Epithelial cell of proximal tubule (primary cell): ENCODE results near the gene HERC3. TPM values are rescaled to one million over a fixed set of nuclear protein-coding genes. Genes with fewer than 3 reads are reported as not detected.

Experiments
- DNase-seq: peaks from one replicate; pipeline ENCODE4 v3.0.0-alpha.2; 2011; ENCODE audit warnings: low read depth
- H3K4me3 ChIP-seq: 2 replicates; pipeline ENCODE4 v1.5.1; 2011; ENCODE audit warnings: low read depth, mild to moderate bottlenecking, low read length
- CTCF ChIP-seq: conservative IDR thresholded peaks from 2 replicates; pipeline ENCODE4 v1.5.1; 2012; ENCODE audit warnings: low read depth, mild to moderate bottlenecking, low read length
- total RNA-seq: library from RNA; depleted of rRNA; stranded (reverse); fragments of >200 nt; gene quantifications from 2 replicates; pipeline ENCODE4 v1.2.3, GENCODE V29; 2015

The HERC3 gene
- total RNA-seq, 1 donor from 2014 or later: 14.0 TPM

- no peak for DNase-seq
- no peak for TF ChIP-seq CTCF
- no peak overlapping the region for H3K4me3 ChIP-seq
Measured at GRCh38 chr4:88745581-88746163, 153.4 kb downstream of the HERC3 start.

- H3K4me3 ChIP-seq: no peak overlapping the region
- no peak for TF ChIP-seq CTCF
- no peak for DNase-seq
Measured at GRCh38 chr4:88746206-88746605, 153.9 kb downstream of the HERC3 start.

GRCh38 chr4:88747351-88747750 is 155.1 kb downstream of the HERC3 start:
- TF ChIP-seq CTCF: no peak
- no peak overlapping the region for H3K4me3 ChIP-seq
- DNase-seq: no peak

DNA sequence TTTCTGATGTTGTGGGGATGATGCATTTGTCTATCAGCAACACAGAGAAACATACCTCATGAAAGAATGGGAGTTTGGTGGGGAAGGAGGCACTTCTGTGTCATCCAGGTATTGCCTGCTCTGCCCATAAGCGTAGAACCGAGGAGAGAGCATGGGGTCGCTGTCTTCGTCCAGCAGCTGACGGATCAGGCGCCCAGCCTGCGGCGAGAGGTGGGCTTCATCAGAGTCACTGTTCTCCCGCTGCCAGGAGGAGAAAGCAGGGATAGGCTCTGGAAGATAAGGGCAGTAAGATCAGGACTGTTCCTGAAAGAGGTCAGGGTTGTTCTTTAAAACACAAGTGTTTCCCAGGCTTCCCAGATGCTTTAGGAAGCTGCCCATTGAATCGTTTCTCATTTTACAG is 158.1 kb downstream of the HERC3 start:
- no peak for DNase-seq
- H3K4me3 ChIP-seq: no peak overlapping the region
- no peak for TF ChIP-seq CTCF

- no peak for TF ChIP-seq CTCF
- no peak for DNase-seq
- no peak overlapping the region for H3K4me3 ChIP-seq
Measured at GRCh38 chr4:88751258-88752075, 159.2 kb downstream of the HERC3 start.

- no peak for DNase-seq
- no peak overlapping the region for H3K4me3 ChIP-seq
- no peak for TF ChIP-seq CTCF
Measured at GRCh38 chr4:88752076-88752463, 159.8 kb downstream of the HERC3 start.

DNA sequence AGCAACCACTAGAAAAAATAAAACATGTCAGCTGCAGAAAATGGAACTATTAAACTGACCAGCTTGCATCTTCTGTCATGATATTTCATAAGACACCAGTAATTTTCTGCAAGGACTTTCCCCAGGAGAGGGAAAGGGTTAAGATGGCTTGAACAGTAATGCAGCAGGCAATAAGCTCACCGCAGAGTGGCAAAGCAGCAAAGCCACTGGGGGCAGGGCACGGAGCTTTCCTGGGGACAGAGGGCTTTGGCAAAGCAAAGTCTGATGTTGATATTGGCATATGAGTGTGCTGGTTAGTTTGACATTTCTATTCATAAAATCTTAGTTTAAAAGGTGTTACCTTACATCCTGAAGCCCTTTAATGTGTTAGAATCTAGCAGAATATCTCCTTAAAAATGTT is 160.5 kb downstream of the HERC3 start:
- DNase-seq: no peak
- no peak overlapping the region for H3K4me3 ChIP-seq
- no peak for TF ChIP-seq CTCF
